ENCODE results near the gene CLEC16A.
"Not testable (repeated sequence)": the region's sequence is repeated elsewhere in the genome, so short reads cannot be mapped to it uniquely, and the experiment has no call there.

CLEC16A gene

DNA sequence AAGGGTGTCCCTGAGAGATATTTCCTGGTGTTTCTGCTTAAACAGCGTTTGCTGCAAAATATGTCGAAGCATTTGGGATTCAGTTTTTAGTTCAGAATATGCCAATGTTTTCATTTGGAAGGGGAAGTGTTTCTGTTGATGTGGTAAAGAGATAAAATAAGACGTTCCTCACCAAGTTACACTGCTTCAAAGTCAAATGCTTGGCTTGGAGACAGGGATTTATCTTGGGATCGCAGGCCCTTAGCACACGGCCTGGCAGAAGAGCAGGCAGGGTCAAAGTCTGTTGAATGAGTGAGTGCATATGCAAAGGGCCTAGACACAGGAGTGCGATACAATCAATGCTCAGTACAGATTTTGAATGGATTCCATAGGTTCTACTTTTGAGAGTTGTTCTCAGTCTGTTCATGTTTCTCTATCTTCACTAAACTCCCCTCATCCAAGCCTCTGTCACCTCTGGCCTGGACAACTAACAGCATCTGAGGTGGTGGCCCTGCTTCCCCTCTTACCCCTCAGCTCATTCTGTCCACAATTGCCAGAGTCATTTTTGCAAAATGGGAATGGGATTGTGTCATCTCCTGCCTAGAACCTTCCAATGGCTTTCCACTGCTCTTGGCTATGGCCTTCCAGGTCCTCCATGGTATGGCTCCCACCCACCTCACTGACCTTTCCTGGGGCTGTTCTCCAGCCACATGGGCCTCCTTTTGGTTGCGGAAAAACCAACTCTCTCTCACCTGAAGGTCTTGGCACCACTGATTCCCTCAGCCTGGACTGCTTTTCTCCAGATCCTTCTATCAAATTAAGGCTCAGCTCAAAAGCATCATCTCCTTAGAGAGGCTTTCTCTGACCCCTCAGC, 5.3 kb upstream of the CLEC16A start:
- no peak for DNase-seq (ENCODE audit: low read depth in 1 of 2, low spot score in 1 of 2)

DNA sequence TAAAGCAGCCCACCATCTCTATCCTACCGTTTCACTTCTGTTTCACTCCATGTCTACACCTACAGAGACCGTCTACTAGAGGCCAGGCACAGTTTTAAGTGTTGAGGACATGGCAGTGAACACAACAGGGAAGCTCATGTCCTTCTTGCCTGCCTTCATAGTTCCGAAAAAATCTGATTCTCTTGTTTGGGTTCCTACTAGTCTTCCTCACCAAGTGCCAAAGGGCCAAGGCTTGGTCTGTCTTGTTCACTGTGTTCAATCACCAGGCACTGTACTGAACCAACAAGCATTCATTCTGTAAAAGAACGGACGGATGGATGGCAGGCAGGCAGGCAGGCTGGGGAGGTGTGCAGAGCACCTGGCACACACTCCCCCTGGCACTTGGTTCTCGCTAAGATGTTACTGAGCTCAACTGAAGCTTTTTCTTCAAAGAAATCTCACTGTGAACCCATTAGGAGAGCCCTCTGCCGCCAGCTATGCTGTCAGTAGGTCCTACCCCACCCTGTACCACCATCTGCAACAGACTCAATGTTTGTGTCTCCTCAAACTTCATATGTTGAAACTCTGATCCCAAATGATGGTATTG, 4.6 kb upstream of the CLEC16A start:
- DNase-seq (ENCODE audit: low read depth in 1 of 2, low spot score in 1 of 2) = no peak

DNA sequence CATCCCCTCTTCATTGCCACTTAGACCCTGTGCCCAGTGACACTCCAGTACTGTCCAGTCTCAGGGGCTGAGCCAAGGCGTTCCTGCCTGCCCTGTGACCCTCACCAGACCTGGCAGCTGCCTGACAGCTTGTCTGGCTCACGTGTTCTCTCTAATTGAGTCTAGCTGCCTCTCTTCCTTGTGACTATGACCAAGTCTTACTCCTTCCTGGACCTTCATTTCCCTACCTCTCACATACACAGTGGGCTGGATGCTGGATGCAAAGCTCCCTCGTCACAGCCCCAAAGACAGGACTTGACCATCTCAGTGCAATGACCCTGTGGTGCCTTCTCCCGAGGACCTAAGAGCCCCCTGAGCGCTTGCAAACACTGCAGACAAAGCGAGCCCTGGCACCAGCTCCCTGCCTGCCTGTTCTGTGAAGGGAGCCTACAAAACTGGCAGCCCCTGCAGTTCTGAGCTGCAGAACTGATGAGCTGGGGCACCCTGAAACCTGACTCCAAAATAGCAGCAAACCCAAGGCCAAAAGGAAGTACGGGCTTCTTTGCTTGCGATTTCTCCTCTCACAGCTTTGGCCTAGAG, 3.8 kb upstream of the CLEC16A start:
- no peak for DNase-seq (ENCODE audit: low read depth in 1 of 2, low spot score in 1 of 2)

DNA sequence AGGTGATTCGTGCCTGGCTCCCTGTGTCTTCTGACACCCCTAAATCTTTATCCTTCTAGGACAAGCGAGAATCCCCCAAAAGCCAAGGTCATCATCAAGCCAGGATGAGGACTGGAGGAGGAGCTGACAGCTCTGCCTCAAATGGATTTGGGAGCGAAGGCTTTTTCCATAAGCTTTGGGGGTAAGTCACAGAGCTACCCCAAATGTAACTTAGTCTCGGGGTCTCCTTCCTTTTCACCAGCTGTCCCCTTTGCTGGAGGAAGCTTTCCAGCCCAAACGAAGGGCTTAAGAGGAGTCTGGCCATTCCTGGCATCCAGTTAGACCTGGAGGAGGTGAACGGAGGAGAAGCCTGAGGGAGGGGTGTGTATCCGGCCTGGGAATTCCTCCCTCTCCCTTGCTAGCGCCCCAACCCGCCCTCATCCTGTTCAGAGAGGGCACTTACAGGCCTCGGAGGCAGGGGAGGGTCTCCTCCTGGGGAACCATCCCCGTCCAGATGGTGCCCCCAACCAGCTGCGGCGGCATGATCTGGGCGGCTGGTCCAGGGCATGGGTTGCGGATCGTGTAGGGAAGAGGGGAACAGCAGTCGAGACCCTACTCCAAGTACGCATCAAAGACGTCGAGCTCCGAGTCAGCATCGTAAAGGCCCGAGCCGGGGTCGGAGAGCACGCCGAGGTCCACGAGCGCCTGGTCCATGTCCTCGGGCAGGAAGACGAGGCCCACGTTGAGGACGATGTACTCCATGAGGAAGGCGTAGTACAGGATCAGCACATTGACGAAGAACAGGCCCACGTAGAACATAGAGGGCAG, 3.0 kb upstream of the CLEC16A start:
- no peak for DNase-seq (ENCODE audit: low read depth in 1 of 2, low spot score in 1 of 2)

DNA sequence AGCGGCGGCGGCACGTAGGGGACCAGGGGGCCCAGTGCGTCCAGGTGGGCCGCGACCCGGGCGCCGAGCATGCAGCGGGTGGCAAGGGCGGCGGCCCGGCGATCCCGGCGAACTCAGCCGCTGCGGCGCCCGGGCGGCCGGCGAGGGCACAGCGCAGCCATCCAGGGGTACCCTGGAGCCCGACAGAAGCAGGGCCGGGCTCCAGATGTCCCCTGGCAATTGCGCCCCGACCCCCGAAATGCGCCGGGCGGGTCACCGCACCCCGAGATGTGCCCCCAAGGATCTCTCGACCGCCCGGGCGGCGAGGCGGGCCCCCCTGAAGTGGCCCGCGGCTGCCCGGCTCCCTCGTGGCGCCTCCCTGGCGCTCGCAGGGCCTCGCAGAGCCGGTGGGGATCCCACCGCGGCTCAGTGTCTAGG, 2.4 kb upstream of the CLEC16A start:
- not testable (repeated sequence) for DNase-seq (ENCODE audit: low read depth in 1 of 2, low spot score in 1 of 2)

DNA sequence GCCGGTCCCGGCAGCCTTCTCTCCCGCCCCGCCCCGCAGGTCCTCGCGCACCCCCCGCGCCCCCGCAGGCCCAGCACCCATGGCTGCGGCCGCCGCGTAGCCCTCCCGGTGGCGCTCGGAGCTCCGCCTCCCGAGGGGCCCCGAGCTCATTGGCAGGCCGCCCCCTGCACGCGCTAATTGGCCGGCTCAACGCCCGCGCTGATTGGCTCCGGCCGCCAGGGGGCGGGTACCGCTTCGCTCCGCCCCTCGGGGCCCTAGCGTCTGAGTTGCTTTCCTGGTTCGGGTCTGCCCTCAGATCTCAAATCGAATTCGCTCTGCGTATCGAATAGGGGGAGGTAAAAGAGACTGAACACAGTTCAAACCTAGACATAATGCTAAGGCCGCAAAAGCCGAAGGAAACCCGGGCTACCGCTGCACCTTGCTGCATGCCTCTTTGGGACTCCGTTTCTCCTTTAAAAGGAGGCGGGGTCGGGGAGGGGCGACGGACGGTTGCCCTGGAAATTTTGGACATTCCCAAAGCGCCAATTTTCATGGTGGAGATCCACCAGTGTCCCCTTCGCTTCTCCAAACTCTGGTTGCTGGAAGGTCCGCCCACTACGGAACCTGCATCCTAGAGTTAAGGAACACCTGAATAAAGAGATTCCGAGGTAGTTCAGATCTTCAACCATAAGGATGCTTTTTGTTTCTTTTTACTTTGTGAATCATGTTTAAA, 1.9 kb upstream of the CLEC16A start, which contains the start of gene DEXI:
DEXI (minus strand) TSS at position 117 of the 712 bp plus-strand sequence. CDS start 463 bp downstream, outside the sequence.
- peak; percentile 89 to 90 for DNase-seq (ENCODE audit: low read depth in 1 of 2, low spot score in 1 of 2)

DNA sequence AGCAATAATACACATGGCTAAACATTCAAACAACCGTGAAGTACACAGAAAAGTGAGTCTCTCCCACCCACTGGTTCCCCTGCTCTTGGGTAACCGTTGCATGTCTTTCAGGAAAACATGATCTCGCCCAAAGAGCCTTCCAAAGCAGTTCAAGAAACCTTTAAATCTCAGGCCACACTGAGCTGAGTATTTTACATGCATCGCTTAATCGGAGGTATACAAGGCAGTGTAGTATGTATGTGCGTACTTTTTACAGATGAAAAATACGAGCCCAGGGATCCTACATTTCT, 1.4 kb upstream of the CLEC16A start:
- no peak for DNase-seq (ENCODE audit: low read depth in 1 of 2, low spot score in 1 of 2)

DNA sequence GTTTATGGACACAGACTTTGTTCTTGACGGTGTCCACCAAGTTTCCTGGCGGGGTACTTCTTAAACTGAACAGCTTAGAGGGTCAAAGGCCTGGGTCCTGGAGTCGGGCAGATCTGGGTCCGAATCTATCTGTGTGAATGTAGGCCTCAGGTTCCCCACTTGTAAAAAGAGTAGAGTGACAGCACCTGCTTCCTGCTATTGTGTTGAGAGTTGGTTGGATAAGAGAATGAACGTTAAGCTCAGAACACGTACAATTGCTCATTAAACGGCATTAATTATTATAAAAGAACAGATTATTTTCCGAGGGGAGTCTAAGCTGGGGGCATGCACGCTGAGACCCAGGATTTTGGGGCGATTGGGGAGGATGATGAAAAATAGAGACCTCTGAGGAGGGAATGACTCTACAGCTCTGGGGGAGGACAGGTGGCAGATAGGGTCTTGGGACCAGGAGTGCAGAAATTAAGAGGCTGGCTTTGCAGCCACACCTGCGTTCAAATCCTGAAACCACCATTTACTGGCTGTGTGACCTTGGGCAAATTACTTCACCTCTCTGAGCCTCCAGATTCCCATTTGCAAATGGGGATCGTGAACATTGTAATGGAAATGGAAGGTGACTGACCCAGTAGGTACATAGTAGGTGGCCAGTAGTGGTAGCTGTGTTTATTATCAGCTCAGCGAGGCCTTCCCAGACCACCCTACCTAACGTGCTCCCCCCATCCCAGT, 862 bp downstream of the CLEC16A start:
- no peak for DNase-seq (ENCODE audit: low read depth in 1 of 2, low spot score in 1 of 2)

DNA sequence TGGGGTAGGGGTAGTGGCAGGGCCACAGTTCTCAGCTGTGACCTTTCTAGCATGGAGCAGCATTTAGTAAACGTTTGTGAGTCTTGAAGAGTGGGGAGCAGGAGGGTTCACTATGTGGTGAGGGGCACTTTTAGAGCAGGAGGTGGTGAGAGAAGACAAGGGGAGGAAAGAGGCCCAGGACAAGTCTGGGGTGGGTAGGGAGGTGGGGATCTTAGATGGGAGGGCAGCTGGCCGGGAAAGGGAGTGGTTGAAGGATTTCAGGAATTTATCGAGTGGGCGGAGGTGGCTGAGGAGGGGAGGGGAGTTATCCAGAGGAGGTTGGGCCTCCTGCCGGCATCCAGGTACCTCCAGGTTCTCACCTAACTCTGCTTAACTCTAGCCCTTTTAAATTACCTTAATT, 1.9 kb downstream of the CLEC16A start:
- no peak for DNase-seq (ENCODE audit: low read depth in 1 of 2, low spot score in 1 of 2)

DNA sequence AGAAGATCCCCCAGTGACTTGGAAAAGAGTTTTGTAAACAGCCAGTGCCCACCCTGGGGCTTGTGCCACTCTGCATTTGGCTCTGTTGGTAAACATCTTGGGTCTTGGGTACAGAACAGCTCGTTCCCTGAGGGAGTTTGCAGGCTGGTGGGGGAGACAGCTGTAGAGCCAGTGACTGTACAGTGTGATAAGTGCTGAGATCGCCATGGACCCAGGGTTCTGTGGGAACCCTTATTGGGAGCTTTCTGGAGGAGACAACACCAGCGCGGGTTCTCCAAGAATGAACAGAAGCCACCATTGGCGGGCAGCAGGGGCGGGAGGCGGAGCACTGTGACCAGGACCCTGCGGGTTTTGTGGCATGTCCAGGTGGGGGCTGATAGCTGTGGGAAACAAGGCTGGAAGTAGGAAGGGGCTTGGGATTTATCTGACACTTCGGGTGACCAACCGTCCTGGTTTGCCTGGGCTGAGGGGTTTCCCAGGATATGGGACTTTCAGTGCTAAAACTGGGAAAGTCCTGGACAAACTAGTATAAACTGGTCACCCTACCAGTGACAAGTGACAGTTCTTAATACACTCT, 2.9 kb downstream of the CLEC16A start:
- DNase-seq (ENCODE audit: low read depth in 1 of 2, low spot score in 1 of 2) = no peak

DNA sequence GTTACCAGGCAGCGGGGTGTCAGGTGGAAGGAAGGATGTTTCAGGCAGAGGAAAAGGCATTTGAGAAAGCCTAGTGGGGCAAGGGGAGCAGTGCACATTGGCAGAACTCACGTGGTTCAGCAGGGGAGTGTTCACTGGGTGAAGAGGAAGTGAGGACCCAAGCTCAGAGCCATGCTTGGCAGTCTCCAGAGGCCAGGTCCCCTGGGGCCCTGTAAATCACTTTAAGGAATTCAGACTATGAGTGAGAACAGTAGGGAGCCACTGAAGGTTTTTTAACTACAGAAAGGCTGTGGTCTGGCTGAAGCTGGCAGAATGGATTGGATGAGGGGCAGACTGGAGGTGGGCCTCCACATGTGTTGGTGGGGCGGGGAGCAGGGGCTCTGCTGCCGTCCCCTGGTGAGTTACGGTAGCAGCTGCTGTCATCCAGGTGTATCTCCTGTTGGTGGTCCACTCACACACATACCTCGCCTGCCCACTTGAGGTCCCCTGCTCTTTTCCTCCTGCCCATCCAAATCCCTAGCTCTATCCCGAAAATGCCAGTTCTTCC, 5.1 kb downstream of the CLEC16A start:
- no peak for DNase-seq (ENCODE audit: low read depth in 1 of 2, low spot score in 1 of 2)

DNA sequence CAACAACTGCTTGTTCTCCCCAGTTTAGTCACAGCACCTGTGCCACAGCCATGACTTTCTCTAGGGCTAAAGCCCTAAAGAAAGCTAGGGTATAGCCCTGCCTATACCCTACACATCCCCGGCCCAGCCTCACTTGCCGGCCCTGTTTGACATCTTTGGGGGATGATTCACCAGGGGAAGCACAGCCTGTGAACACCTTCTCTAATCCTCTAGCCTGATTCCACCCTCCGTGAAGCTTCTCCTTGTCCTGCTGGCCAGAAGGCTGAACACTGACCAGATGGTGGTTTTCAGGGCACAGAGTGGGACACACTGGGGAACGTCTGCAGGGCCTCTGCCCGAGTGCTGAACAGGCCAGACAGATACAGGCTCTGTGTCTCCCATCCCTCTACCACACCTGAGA, 6.0 kb downstream of the CLEC16A start:
- DNase-seq (ENCODE audit: low read depth in 1 of 2, low spot score in 1 of 2) = no peak

DNA sequence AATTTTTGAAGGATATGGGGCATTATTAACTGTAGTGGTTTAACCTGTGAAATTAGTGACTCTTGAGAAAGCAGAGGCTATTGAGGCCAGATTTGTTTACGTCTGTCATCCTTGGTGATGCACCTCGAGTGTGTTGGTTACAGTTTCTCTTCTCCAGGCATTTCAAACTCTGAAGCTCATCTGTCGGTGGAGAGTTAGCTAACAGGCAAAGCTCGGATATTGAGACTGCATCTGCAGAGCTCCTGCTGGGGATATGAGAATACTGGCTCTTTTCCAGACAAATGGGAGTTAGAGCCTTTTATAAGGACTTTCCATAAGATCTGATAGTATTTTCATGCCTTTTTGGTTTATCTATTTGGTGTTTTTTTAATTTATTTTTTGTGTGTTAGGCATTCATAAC, 6.7 kb downstream of the CLEC16A start:
- DNase-seq (ENCODE audit: low read depth in 1 of 2, low spot score in 1 of 2) = no peak

DNA sequence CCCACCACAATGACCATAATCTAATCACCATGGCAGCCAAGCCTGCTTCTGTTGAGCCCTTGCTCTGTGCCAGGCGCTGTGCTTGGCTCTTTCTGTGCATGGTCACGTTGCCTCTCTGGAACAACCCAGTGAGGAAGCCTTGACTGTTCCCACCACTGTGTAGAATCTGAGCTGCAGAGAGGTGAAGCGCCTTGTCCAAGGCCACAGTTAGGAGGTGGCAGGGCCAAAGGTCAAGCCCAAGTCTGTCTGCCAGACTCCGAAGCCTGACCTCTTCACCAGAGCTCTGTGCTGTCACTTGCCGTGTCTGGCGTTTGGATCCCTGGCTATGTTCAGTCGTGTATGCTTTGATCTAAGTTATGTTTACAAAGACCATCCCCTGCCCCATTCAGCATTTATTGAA, 10.5 kb downstream of the CLEC16A start:
- DNase-seq (ENCODE audit: low read depth in 1 of 2, low spot score in 1 of 2) = no peak

DNA sequence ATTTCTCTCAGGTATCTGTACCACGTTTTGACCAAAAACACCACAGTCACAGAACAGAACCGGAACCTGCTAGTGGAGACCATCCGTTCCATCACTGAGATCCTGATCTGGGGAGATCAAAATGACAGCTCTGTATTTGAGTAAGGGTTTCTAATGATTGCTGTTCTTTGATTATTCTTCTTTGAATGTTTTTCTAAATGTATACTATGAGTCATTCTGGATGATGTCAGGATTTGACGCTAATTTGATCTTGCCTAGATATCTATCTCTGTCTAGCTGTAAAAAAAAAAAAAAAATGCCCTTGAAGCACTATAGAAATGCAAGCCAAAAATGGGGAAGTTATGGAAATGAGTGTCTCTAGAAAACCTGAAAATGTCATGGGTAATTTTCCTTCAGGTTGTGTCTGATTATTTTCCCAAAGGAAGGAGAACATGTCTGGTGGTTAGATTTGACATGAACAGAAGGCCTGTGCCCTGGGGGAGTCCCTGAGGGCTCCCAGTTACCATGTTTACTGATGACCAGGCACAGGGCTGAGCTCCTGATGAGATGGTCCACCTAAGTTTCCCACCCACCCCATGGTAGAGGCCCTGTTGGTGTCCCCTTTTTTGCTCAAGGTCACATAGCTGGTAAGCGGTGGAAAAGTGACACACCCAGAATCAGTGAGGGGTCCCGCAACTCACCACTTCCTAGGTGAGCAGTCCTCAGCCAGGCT, 13.6 kb downstream of the CLEC16A start:
- DNase-seq (ENCODE audit: low read depth in 1 of 2, low spot score in 1 of 2) = no peak

DNA sequence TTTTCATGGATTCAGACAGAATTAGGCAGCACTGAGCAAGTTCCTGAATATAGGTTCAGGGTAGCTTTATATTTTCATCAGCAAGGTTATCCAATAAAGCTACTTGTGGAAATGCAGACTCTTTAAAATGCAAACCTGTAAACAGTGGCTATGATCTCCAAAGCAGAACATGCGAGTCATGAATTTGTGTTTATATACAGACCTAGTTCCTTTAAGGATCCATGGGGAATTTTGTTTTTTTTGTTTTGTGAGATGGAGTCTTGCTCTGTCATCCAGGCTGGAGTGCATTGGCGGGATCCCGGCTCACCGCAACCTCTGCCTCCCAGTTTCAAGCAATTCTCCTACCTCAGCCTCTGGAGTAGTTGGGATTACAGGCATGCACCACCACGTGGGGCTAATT, 14.8 kb downstream of the CLEC16A start:
- no peak for DNase-seq (ENCODE audit: low read depth in 1 of 2, low spot score in 1 of 2)

DNA sequence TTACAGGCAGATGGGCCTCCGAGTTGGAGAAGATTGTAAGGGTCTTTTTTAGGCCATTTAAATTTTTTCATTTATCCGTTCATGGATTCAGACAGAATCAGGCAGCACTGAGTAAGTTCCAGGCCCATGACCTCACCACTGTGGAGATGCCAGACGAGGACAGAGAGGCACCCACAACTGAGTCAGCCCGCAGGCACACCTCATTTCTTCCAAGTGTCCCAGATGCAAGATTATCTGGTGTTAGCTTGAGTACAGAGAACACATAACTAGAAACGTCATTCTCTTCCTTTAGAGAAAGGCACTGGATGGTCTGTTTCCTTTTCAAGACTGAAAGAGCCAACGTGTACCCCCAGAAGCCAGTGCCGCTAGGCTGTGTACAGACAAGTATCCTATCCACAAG, 16.9 kb downstream of the CLEC16A start:
- DNase-seq (ENCODE audit: low read depth in 1 of 2, low spot score in 1 of 2) = no peak

DNA sequence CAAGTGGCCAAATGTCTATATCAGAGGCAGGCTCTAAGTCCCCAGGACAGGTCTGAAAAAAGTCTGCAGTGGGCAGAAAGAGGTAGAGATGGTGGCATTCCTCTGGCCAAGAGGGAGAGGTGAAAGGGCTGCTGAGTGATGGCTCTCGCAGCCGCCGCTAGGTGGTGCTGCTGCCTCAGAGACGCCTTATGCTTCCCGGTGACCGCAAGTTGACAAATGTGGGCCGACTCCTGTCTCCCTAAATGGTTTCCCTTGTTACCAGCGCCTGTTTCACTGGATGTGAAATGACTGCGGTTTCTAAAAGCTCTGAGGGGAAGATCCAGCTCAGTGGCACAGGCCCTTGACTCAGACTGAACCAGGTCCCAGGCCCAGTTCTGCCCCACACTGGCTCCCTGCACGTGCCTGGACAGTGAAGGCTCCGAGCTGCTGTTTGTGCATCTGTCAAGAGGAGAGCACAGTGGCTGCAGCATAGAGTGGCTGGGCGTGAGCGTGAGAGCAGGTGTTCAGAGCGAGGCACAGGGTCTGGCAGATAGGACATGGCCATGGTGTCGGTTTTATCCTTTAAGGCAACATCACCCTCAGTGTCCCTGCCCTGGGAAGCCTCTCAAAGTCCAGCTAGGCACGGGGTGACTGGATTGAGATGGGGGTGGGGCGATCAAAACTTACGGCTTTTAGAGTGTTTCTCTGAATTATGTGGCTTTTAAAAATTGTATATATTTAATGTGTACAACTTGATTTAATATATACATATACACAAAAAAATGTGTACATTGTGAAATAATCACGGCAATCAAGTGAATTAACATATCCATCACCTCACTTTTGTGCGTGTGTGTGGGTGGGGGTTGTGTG, 19.9 kb downstream of the CLEC16A start:
- peak; percentile 74 to 81 for DNase-seq (ENCODE audit: low read depth in 1 of 2, low spot score in 1 of 2)

Measured in activated CD4-positive, alpha-beta T cell treated with anti-CD3 and anti-CD28 coated beads, Interleukin-2, amount 50 U/mL, for 24 hours (primary cell).